ENCODE results near the gene DIS3L2.
"Not testable (repeated sequence)": the region's sequence is repeated elsewhere in the genome, so short reads cannot be mapped to it uniquely, and the experiment has no call there.

Gene DIS3L2

DNA sequence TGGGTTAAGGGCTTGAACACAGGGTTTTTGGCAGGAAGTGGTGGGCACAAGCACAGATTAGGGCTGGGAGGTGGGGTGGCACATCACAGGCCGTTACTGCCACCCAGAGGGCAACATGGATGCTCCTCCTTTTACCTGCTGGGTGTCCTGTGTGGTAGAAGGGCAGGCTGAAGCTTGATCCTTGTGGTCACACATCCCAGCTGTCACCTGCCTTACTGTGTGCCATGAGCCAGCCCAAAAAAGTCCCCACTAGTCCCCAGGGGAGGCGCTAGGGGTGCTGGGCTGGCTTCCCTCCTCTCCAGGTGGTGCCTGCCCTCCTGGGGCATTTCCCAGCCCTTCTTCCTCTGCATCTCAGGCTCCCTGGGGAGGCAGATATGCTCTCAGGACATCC lies 366.5 kb downstream of the DIS3L2 start:
- no peak for DNase-seq (ENCODE audit: low read depth)
- no peak for TF ChIP-seq CTCF (IDR thresholded peaks at IDR 0.05; ENCODE audit: low read length, missing control alignments)
- no peak overlapping the region for H3K4me3 ChIP-seq (replicated peaks; ENCODE audit: low read depth, low read length)

- no peak for TF ChIP-seq CTCF (IDR thresholded peaks at IDR 0.05; ENCODE audit: low read length, missing control alignments)
Observed at GRCh38 chr2:232328516-232329460, 367.3 kb downstream of the DIS3L2 start.

GRCh38 chr2:232329716-232330067 lies 368.2 kb downstream of the DIS3L2 start:
- no peak for DNase-seq (ENCODE audit: low read depth)
- TF ChIP-seq CTCF (IDR thresholded peaks at IDR 0.05; ENCODE audit: low read length, missing control alignments): no peak
- no peak overlapping the region for H3K4me3 ChIP-seq (replicated peaks; ENCODE audit: low read depth, low read length)

More at GRCh38 chr2:232328516-232329460, 367.3 kb downstream of the DIS3L2 start:
- no peak for DNase-seq (ENCODE audit: low read depth)
- no peak overlapping the region for H3K4me3 ChIP-seq (replicated peaks; ENCODE audit: low read depth, low read length)

GRCh38 chr2:232330068-232330999 lies 368.8 kb downstream of the DIS3L2 start:
- no peak overlapping the region for H3K4me3 ChIP-seq (replicated peaks; ENCODE audit: low read depth, low read length)
- no peak for DNase-seq (ENCODE audit: low read depth)
- no peak for TF ChIP-seq CTCF (IDR thresholded peaks at IDR 0.05; ENCODE audit: low read length, missing control alignments)

DNA sequence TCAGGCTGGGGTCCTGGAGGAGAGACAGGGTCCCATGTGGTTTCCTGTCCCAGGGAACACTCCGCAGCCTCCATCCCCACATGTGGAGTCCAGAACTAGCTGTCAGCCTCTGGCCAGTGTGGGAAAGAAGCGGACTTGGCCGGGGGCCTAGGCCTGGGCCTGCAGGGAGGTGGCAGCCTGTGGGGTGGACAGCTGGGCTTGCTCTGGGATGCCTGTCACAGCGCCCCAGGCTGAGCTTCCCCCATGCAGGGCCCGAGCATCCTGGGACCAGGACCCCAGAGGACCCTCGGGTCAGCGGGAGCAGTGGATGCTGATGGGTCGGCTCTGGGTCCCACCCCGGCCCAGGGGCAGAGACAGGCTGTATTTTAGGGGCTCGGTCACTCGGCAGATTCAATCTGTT lies 369.5 kb downstream of the DIS3L2 start:
- not testable (repeated sequence) for DNase-seq (ENCODE audit: low read depth); H3K4me3 ChIP-seq (replicated peaks; ENCODE audit: low read depth, low read length)

- not testable (repeated sequence) for DNase-seq (ENCODE audit: low read depth); H3K4me3 ChIP-seq (replicated peaks; ENCODE audit: low read depth, low read length)
Observed at GRCh38 chr2:232331641-232332040, 370.1 kb downstream of the DIS3L2 start.

DNA sequence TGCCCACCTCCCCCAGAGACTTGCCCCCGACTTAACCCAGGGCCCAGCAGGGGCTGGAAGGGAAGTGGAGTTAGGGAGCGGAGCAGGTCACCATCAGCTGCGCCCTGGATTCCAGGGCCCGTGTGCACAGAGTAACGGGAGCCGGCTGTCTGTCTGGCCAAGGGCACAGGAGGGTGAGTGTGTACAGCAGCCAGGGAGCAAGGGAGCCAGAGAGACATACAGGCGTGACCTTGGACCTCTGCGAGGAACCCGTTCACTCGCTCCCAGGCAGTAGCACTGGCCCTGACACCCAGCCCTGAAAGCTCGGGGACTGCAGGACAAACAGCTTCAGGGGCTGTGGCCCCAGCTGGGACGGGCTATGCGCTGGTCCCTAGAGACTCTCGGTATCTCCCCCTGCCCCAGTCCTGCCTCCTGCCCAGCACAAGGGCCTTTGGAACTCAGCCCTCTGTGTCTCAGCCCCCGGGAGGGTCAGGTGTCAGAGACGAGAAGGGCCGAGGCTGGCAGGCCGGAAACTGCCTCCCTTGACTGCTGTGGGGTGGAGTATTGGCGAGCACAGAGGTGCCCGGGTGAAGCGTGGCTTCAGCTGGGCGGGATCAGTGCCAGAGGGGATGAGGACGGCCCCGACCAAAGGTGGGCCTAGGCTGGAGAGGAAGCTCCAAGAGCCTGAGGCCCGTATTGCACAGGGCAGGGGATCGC lies 370.9 kb downstream of the DIS3L2 start:
- H3K4me3 ChIP-seq (replicated peaks; ENCODE audit: low read depth, low read length); DNase-seq (ENCODE audit: low read depth): not testable (repeated sequence)

DNA sequence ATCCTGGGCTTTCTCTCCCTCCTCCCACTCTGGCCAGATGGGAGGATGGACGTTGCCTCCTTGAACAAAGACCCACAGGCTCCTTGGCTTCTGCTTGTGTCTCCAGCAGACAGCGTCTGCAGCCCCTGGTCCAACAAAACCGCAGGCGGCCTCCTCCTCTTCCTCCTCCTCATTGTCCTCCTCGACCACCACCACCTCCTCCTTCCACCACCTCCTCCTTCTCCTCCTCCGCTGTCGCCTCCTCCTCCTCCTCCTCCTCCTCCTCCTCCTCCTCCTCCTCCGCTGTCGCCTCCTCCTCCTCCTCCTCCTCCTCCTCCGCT lies 371.4 kb downstream of the DIS3L2 start:
- no peak for DNase-seq (ENCODE audit: low read depth)
- no peak for TF ChIP-seq CTCF (IDR thresholded peaks at IDR 0.05; ENCODE audit: low read length, missing control alignments)
- no peak overlapping the region for H3K4me3 ChIP-seq (replicated peaks; ENCODE audit: low read depth, low read length)
